ES-I3 (cell line): Measurements from ENCODE around the gene SLC25A12.

ENCODE experiments used
- H3K36me3 ChIP-seq: 2 replicates; pipeline ENCODE4 v1.6.1; 2013; ENCODE audit warnings: mild to moderate bottlenecking, low read length, control low read depth, moderate library complexity; ENCODE audit not compliant: insufficient read depth
- H3K4me1 ChIP-seq: 2 replicates; pipeline ENCODE4 v1.6.1; 2013; ENCODE audit warnings: mild to moderate bottlenecking, control low read depth, low read length; ENCODE audit not compliant: insufficient read depth
- H3K9ac ChIP-seq: 2 replicates; pipeline ENCODE4 v1.6.1; 2013; ENCODE audit warnings: low read depth, mild to moderate bottlenecking, low read length, moderate library complexity
- H3K9me3 ChIP-seq: 2 replicates; pipeline ENCODE4 v1.6.1; 2013; ENCODE audit warnings: mild to moderate bottlenecking, low read length, moderate library complexity; ENCODE audit not compliant: control insufficient read depth, insufficient read depth

SLC25A12 gene

DNA sequence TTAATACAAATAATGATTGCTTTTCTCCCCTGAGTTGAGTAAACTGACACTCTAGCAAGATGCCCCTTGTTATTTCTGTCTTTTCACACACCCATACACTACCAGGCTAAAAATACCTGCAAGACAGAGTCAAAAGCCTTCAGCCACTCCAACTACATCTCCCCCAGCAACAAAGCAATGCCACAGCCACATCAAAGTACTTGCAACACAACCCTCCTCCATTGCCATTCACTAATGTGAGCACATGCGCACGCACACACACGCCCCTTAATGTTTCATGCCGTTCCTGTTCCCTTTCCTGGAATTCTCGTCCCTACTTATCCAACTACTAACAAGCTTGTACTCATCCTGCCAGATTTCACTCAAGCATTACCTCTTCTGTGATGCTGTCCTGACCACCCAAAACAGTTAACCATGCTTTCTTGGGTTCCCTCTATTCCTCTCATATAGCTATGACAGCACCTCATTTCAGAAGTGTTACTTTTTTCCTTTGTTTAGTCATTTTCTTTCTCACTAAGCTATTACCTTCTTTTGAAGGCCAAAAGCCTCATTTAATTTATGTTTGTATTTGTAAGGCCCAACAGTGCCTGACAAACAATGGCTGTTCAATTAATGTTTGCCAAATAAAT lies 29.6 kb downstream of the SLC25A12 start:
- Histone ChIP-seq H3K9me3 (no peaks in the 10 kb centered on the region; the same call in 1 of the 2 replicates), H3K36me3 (no peaks in the 10 kb centered on the region), H3K4me1 (no peaks in the 10 kb centered on the region), H3K9ac (no peak overlapping the region)

- no peaks in the 10 kb centered on the region; the same call in 1 of the 2 replicates for H3K9me3 ChIP-seq
- no peaks in the 10 kb centered on the region for H3K36me3 ChIP-seq
Measured at GRCh38 chr2:171862501-171862900, 31.5 kb downstream of the SLC25A12 start.

GRCh38 chr2:171858397-171858958 lies 35.6 kb downstream of the SLC25A12 start:
- H3K36me3 ChIP-seq, result no peaks in the 10 kb centered on the region; the same call in 1 of the 2 replicates
- H3K4me1 ChIP-seq, result no peaks in the 10 kb centered on the region

More at GRCh38 chr2:171862501-171862900, 31.5 kb downstream of the SLC25A12 start:
- no peak overlapping the region for H3K9ac ChIP-seq
- no peaks in the 10 kb centered on the region for H3K4me1 ChIP-seq

DNA sequence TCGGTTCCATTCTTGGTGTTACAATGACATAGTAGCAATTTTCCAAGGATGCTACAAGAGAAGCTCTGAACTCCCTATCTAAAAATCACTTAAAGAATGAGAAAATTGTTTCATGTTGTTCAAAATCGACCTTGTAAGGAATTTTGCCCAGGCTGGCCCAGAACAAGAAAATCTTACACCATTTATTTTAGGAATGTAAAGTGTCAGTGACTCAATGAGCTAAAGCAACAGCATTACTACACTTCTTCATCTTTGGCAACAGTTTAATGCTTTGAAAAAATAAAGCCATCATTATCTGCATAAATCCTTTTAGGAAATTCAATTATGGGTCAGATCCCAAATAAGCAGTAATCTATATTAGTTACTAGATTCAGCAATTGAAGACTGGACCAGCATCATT lies 38.6 kb downstream of the SLC25A12 start:
- Histone ChIP-seq H3K4me1 (no peaks in the 10 kb centered on the region), H3K9ac (no peak overlapping the region), H3K36me3 (no peaks in the 10 kb centered on the region; the same call in 1 of the 2 replicates), H3K9me3 (no peaks in the 10 kb centered on the region)

More at GRCh38 chr2:171858397-171858958, 35.6 kb downstream of the SLC25A12 start:
- Histone ChIP-seq H3K9me3 (no peaks in the 10 kb centered on the region), H3K9ac (no peak overlapping the region)

DNA sequence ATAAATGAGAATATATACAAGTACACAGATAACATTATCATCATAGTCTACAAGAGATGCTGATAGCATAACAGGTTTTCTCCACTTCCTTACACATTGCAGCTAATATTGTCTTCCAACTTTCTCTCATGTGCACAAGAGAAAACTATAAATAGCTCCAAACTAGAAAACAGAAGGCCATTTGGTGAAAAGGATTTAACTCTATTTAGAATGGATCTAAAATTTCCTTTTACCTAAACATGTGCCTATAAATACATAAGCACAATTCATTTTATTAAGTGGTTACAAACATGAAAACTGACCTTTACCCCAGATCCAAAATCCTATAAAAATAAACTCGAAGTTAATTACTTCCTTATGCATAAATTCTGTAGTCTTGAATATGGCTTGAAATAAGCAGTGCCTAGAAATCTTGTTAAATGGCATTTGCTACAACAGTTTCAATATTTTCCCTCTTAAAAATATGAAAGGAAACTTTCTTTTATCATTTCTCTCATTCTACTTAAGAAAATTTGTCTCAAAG lies 41.6 kb downstream of the SLC25A12 start:
- Histone ChIP-seq H3K36me3 (no peaks in the 10 kb centered on the region; the same call in 1 of the 2 replicates), H3K9ac (no peak overlapping the region), H3K4me1 (no peaks in the 10 kb centered on the region), H3K9me3 (no peaks in the 10 kb centered on the region)

DNA sequence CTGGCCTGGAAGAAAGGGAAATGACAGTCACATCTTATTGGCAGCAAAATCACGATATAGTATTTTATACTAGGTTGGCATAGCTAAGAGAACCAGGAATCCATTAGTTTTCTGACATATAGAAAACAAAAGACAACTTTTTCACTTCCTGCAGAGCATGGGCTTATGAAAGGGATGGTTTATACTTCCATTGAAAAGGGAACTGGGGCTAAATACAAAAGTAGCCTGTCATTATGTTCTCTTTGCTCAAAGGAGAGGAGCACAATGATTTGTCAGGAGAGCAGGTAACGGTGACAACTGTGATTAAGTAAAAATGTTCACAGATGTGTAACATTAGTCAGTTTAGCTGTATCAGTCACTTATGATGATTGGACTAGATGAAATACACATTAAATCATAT lies 46.4 kb downstream of the SLC25A12 start:
- H3K9ac ChIP-seq, result no peak overlapping the region
- H3K9me3 ChIP-seq, result no peaks in the 10 kb centered on the region
- no peaks in the 10 kb centered on the region for H3K4me1 ChIP-seq
- no peaks in the 10 kb centered on the region for H3K36me3 ChIP-seq

- Histone ChIP-seq H3K36me3 (no peaks in the 10 kb centered on the region), H3K9ac (no peak overlapping the region), H3K9me3 (no peaks in the 10 kb centered on the region), H3K4me1 (no peaks in the 10 kb centered on the region)
Measured at GRCh38 chr2:171846894-171847293, 47.1 kb downstream of the SLC25A12 start.

DNA sequence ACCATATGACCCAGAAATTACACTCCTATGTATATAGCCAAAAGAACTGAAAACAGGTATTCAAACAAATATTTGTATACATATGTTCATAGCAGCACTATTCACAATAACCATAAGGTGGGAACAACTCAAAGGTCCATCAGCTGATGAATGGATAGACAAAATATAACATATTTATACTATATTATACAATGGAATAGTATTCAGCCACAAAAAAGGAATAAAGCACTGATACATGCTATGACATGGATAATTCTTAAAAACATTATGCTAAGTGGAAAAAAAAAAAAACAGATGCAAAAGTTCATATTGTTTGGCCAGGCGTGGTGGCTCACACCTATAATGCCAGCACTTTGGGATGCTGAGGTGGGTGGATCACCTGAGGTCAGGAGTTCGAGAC lies 52.0 kb downstream of the SLC25A12 start:
- Histone ChIP-seq H3K9me3 (no peaks in the 10 kb centered on the region), H3K36me3 (peaks cover 1% of the 10 kb centered on the region; the same call in 1 of the 2 replicates), H3K4me1 (no peaks in the 10 kb centered on the region), H3K9ac (no peak overlapping the region)

- H3K4me1 ChIP-seq, result no peaks in the 10 kb centered on the region
- no peak overlapping the region for H3K9ac ChIP-seq
- H3K9me3 ChIP-seq, result peaks cover 13% of the 10 kb centered on the region; the same call in 1 of the 2 replicates
- H3K36me3 ChIP-seq, result peaks cover 14% of the 10 kb centered on the region; the same call in 1 of the 2 replicates
Measured at GRCh38 chr2:171837736-171838135, 56.3 kb downstream of the SLC25A12 start.

GRCh38 chr2:171836146-171836910 lies 57.7 kb downstream of the SLC25A12 start:
- H3K9me3 ChIP-seq, result peaks cover 23% of the 10 kb centered on the region
- peaks cover 14% of the 10 kb centered on the region; the same call in 1 of the 2 replicates for H3K36me3 ChIP-seq
- H3K4me1 ChIP-seq, result no peaks in the 10 kb centered on the region
- H3K9ac ChIP-seq, result no peak overlapping the region

DNA sequence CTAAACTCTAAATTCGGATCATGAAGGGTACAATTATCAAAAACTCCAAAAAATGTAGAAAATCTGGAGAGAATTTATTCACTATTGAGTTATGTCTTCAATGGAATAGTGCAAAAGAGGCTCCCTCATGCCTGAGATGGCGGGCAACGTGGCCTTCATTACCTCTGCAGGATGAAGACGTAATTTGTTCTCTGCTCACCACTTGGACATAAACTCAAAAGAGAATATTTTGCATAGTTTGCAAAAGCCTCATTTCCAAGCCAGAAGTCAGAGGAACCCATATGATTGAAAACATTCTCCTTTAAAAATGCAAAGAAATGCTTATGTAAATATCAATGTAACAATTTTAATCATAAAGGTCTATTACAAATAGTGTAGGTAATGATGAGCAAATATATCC lies 58.7 kb downstream of the SLC25A12 start:
- Histone ChIP-seq H3K9me3 (peaks cover 29% of the 10 kb centered on the region), H3K36me3 (peaks cover 14% of the 10 kb centered on the region; the same call in 1 of the 2 replicates), H3K9ac (no peak overlapping the region)

GRCh38 chr2:171834286-171834685 lies 59.8 kb downstream of the SLC25A12 start:
- Histone ChIP-seq H3K9ac (no peak overlapping the region), H3K9me3 (peaks cover 29% of the 10 kb centered on the region), H3K36me3 (peaks cover 14% of the 10 kb centered on the region; the same call in 1 of the 2 replicates), H3K4me1 (no peaks in the 10 kb centered on the region)

More for the DNA sequence above, 58.7 kb downstream of the SLC25A12 start:
- H3K4me1 ChIP-seq, result no peaks in the 10 kb centered on the region

GRCh38 chr2:171832489-171832888 lies 61.6 kb downstream of the SLC25A12 start:
- H3K9me3 ChIP-seq, result peaks cover 29% of the 10 kb centered on the region
- no peaks in the 10 kb centered on the region for H3K4me1 ChIP-seq
- H3K9ac ChIP-seq, result no peak overlapping the region
- H3K36me3 ChIP-seq, result peaks cover 14% of the 10 kb centered on the region; the same call in 1 of the 2 replicates

GRCh38 chr2:171830039-171830438 lies 64.0 kb downstream of the SLC25A12 start:
- Histone ChIP-seq H3K36me3 (peaks cover 5% of the 10 kb centered on the region; the same call in 1 of the 2 replicates), H3K9me3 (peaks cover 29% of the 10 kb centered on the region), H3K9ac (no peak overlapping the region), H3K4me1 (no peaks in the 10 kb centered on the region)
